Measurements from ENCODE around the gene FOXE1.

Gene FOXE1

GRCh38 chr9:97866848-97867247 is 13.8 kb downstream of the FOXE1 start:
- DNase-seq (ENCODE audit: low spot score): no peak

GRCh38 chr9:97868859-97869258 is 15.8 kb downstream of the FOXE1 start:
- no peak for DNase-seq (ENCODE audit: low spot score)

DNA sequence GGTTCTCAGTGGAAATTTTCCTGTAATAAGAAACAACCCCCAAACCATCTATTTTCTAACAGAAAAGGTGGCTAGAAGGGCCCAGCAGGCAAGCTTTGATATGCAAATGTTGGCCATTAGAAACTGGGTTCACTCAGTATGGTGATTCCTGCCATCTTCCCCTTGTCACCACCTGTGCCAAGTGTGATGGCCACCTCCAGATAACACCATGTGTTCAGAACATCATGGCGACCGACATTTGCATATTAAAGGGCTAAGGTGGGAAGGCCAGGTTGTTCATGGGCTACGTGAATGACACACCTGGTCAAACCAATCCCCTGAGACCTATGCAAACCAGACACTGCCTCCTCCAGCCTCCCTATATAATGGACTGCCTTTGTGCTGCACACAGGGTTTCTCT is 20.4 kb downstream of the FOXE1 start:
- no peak for DNase-seq (ENCODE audit: low spot score)

DNA sequence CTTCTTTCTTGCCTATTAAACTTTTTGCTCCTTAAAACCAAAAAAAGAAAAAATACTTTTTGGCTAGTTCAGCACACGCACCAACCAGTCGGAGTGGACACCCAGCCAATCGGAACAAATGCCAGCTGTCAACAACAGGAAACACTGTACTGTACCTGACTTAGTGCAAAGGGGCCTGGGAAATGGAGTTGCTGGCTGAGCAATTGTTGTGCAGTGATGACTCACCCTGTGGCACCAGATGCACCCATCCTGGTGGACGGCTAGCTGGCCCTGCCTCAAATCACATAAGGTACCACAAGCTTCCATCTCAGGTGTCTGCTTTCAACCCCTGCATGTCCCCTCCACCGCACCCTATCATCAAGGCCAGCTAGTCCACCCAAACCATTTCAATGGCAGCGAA is 20.9 kb downstream of the FOXE1 start:
- DNase-seq (ENCODE audit: low spot score): no peak

GRCh38 chr9:97874624-97875023 is 21.6 kb downstream of the FOXE1 start:
- DNase-seq (ENCODE audit: low spot score): no peak

GRCh38 chr9:97875111-97875510 is 22.1 kb downstream of the FOXE1 start:
- DNase-seq (ENCODE audit: low spot score): no peak

DNA sequence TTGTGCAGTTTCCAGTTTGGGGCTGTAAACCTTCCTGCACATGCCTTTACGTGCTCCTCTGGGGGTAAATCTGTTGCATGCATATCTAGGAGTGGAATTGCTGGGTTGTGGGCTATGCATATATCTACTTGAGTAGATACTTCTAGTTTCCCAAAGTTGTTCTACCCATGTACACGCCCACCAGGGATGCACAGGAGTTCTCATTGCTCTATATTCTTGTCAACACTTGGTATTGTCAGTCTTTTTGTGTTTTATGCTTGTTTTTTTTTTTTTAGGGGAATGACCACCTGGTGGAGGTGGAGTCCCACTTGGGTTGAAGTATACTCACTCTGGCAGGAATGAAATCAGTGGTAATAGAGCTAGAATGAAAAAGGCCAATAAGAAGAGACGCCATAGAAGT is 23.0 kb downstream of the FOXE1 start:
- no peak for DNase-seq (ENCODE audit: low spot score)

DNA sequence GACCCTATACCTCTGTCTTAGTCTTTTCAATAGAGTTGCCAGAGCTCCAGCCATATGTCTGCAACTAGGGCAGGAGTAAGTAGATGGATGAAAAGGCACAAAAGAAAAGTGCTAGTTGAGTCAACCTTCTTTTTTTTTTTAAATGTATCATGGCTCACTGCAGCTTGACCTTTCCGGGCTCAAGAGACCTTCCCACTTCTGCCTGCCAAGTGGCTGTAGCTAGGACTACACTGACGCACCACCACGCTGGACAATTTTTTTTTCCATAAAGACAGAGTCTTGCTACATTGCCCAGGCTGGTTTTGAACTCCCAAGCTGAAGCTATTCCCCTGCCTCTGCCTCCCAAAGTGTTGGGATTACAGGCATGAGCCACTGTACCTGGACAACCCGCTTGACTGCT is 27.3 kb downstream of the FOXE1 start:
- no peak for DNase-seq (ENCODE audit: low spot score)

- no peak for DNase-seq (ENCODE audit: low spot score)
Measured at GRCh38 chr9:97889941-97890887, 37.2 kb downstream of the FOXE1 start.

DNA sequence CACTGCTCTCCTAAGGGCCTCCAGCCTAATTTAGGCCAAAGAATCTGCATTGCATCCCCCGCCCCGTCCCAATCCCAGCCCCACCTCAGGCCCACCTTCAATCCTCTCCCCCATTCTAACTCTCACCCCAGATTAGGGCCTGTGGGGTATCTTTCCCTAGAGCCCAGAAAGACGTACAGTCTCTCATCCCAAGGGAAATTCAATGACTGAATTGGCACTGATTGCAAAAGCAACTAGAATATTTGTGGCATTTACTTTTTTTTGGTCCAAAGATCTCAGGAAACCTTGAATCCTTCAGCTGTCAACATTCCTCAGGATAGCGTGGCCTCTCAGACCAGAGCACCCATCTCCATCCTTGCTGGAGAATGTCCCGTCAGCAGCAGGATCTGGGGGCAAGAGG is 38.7 kb downstream of the FOXE1 start:
- no peak for DNase-seq (ENCODE audit: low spot score)

GRCh38 chr9:97892421-97892820 is 39.4 kb downstream of the FOXE1 start:
- no peak for DNase-seq (ENCODE audit: low spot score)

GRCh38 chr9:97895211-97895610 is 42.2 kb downstream of the FOXE1 start:
- no peak for DNase-seq (ENCODE audit: low spot score)

DNA sequence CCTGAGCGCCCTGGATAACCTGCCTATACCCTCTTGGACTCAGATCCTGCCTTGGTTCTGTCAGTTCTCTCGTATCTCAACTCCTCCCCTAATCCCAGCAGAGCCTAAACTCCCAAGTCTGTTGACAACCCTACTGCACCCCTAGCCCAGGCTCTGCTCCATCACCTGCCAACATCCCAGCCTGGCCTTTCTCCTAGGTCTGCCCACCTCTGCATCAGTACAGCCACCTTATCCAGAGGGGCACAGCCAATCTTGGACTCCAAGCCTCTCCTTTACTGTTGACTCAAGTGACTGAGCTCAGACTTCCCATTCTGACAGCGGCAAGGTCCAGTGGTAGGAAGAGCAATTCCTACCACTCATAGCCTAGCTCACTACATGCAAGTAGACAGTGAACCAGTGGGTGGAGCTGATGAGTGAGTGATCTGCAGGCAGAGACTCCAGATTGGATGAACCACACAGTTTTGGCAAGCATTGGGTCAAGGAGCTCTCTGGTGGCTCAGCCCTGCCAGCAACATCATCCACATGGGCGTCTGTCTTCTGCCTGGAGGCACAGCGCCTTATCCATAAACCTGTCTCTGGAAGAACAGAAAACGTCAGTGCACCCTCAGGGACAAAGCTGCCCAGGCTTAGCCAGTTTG is 42.8 kb downstream of the FOXE1 start:
- no peak for DNase-seq (ENCODE audit: low spot score)

DNA sequence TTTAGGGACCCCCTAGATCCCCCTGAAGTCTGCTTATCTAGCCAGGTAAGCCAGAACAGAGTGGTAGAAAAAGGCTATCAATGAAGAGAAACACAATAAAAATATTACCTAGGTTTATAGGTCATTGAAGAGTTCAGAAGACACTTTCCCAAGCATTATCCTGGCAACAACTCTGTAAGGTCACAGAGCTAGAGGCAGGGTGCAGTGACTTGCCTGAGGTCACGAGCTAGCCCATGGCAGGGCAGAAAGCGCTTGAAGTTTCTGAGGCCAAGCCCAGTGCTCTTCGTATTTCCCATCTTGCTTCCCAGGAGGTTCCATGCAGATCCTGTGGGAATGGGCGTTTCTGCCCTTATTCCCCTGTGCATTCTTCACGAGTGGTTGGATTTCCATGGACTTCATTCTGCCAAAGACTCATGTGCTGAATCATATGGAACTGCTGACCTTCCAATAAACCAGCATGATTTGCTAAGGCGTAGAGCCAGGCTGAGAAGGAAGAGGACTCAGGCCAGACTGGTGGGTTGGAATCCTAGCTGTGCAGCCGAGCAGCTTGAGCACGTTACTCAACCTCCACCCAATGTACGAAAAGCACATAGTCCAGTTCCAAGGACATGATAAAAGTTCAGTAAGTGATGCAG is 47.2 kb downstream of the FOXE1 start:
- DNase-seq (ENCODE audit: low spot score): no peak

DNA sequence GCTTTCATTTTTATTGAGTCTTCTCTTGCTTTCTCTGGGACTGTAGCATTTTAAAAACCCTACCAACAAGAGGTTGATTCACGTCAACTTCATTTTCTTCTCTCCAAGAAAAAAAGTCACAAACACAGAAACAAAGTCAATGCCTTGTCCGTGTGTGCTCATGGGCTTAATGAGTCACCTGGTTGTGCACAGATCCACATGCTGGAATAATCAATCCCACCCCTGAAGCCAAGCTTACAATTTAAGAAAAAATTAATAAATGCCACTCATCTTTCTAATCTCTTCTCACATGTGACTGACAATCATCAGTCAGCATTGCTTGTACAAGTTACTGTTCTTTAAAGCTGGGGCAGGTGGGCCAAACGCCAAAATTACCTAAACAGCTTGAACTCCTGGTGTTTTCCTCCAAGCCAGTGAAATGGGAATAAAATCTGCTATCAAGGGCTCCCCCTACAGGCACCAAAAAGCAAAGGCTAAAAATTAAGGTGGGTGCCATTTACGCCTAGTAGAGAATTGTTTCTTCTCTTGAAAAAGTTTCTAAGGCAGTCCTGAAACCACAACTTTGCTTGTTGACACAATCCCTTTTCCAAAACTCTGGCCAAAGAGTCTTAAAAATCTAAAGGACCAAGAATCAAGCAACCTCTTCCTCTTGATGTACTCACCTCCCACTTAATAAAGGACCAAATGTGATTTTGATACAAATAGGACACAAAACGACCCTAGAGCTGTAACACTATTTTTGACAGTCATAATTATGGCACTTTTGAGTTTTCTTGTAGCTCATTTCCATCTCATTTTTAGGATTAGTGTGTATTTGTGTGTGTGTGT is 47.9 kb downstream of the FOXE1 start:
- peak; percentile 77 for DNase-seq (ENCODE audit: low spot score)

DNA sequence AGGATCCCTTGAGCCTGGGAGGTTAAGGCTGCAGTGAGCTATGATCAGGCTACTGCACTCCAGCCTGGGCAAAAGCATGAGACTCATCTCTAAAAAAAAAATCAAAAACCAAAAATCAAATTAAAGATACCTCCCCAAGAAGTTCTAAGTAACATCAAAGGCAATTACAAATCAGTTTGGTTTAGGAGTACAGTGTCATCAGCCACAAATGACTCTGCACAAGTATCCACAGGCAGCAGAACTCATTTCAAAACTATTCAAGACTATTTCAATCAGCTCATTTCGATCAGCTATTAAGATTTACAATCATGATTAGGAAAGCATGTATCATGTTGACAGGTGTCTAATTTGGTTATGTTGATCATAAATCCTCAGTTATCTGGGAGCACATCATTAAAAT is 50.2 kb downstream of the FOXE1 start:
- no peak for DNase-seq (ENCODE audit: low spot score)

DNA sequence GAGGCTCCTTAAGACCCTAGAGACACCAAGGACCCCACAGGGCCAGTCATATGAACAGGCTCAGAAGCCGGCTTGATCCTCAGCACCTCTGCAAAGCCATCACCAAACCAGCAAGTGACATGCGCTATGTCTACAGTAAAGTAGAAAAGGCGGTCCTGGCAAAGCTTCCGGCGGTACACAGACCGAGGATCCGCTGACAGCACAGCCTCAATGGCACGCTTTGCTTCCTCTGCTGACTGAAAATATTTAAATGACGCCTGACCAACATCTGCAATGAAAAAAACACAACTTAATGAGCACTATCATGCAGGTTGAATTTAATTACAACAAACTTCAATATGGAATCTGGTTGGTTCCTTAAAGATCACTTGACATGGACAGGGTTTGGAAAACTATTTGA is 51.7 kb downstream of the FOXE1 start:
- no peak for DNase-seq (ENCODE audit: low spot score)

DNA sequence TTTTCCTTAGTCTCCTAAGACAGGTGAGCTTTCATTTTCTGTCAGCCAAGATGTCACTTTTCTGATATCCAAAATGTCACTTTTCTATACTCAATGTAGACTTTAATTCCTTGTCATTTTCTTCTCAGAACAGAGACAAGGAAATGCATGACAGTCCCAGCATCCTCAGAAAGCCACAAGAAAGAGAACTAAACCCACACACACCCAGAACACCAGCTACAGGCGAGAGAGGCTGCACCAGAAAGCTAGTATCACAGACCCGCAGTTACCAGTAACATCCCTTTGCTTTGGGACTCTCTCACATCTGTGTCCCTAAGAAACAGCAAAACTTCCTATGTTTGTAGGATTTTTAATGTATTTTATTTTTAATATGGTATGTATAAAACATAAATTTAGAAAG is 52.2 kb downstream of the FOXE1 start:
- no peak for DNase-seq (ENCODE audit: low spot score)

All from cerebellar cortex (tissue), 1 donor.